ENCODE results near the gene MGST3. TPM values are rescaled to one million over a fixed set of nuclear protein-coding genes. Genes with fewer than 3 reads are reported as not detected.
A peak's percentile ranks its signal among the peaks of the same experiment; 100 is the strongest.
"Not testable (repeated sequence)": the region's sequence is repeated elsewhere in the genome, so short reads cannot be mapped to it uniquely, and the experiment has no call there.

Gene MGST3
- total RNA-seq = 100 to 1,000 TPM; 111 to 178 (median 135) TPM

DNA sequence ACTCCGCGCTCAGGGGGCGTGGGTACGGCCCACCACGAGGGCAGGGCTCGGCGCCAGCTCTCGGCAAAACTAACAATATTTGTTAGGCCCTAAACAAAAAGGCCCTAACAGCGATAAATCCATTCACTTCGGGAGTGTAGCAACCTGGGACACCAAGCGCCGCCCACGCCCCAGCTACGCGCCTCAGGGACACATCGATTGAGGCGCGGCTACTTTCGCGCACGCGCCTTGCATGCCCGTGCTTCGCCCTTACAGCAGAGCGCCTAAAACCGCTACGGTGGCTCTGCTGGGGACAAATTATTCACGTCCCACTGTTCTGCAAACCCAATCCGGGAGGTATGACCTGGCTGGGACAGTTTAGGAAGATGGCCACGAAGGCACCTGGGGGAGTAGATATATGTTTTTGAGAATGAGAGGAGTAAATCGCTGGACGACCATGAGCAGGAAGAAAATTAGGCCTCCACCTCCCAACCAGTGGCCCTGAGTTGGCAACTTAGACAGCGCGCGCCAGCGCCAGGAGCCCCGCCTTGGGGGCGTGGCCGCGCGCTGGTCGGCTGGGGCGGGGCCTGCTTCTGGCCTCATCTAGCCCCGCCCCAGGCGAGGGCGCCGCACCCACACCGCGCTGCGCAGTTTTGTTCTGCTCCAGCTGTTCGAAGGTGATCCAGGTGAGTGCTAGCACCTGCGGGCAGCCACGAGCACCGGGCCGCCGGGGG, at the start of gene MGST3:
Gene MGST3 (plus strand): TSS at position 606 of the 713 bp plus-strand sequence. CDS start 18,614 bp downstream, outside the sequence.
- Histone ChIP-seq H3K9me3 (no peaks in the 10 kb centered on the region), H3K27me3 (no peaks in the 10 kb centered on the region), H3K4me3 (peak within 1 kb of the TSS; percentile 86), H3K4me1 (peaks cover 52% of the 10 kb centered on the region), H3K36me3 (no peaks in the 10 kb centered on the region), H3K27ac (peak within 1 kb of the TSS; percentile 93)
- under 1% methylated on average over 48 of the region's 56 CpGs for WGBS
- DNase-seq (ENCODE audit: low spot score in 2 of 2) = peak; percentile 97
- TF ChIP-seq POLR2A (IDR thresholded peaks at IDR 0.05) = peak in 1 of 2 donors; percentile 58
- no peak for TF ChIP-seq CTCF (IDR thresholded peaks at IDR 0.05)
- peak in 2 of 3 donors; percentile 67 to 79 for TF ChIP-seq POLR2AphosphoS5 (IDR thresholded peaks at IDR 0.05)

GRCh38 chr1:165581926-165582325, 49.1 kb upstream of the MGST3 start:
- Histone ChIP-seq H3K27ac (no peak overlapping the region), H3K9me3 (no peaks in the 10 kb centered on the region), H3K4me1 (no peaks in the 10 kb centered on the region), H3K4me3 (no peak overlapping the region), H3K27me3 (no peaks in the 10 kb centered on the region), H3K36me3 (no peaks in the 10 kb centered on the region)
- DNase-seq (ENCODE audit: low spot score in 2 of 2) = no peak
- no peak for TF ChIP-seq POLR2AphosphoS5 (IDR thresholded peaks at IDR 0.05)
- TF ChIP-seq POLR2A (IDR thresholded peaks at IDR 0.05) = no peak
- TF ChIP-seq CTCF (IDR thresholded peaks at IDR 0.05) = no peak
- no peak for TF ChIP-seq EP300 (IDR thresholded peaks at IDR 0.05)
- over 99% methylated on average over 23 of the region's 25 CpGs for WGBS

GRCh38 chr1:165586398-165586797, 44.6 kb upstream of the MGST3 start:
- Histone ChIP-seq H3K36me3 (no peaks in the 10 kb centered on the region), H3K4me3 (no peak overlapping the region), H3K9me3 (no peaks in the 10 kb centered on the region), H3K27ac (no peak overlapping the region), H3K4me1 (no peaks in the 10 kb centered on the region), H3K27me3 (no peaks in the 10 kb centered on the region)
- WGBS = 79% methylated on average over 3 of the region's 3 CpGs
- TF ChIP-seq EP300 (IDR thresholded peaks at IDR 0.05) = no peak
- no peak for TF ChIP-seq POLR2A (IDR thresholded peaks at IDR 0.05)
- no peak for TF ChIP-seq POLR2AphosphoS5 (IDR thresholded peaks at IDR 0.05)
- no peak for TF ChIP-seq CTCF (IDR thresholded peaks at IDR 0.05)
- DNase-seq (ENCODE audit: low spot score in 2 of 2) = no peak

GRCh38 chr1:165591391-165591790, 39.6 kb upstream of the MGST3 start:
- WGBS = 93% methylated on average over 4 of the region's 4 CpGs

DNA sequence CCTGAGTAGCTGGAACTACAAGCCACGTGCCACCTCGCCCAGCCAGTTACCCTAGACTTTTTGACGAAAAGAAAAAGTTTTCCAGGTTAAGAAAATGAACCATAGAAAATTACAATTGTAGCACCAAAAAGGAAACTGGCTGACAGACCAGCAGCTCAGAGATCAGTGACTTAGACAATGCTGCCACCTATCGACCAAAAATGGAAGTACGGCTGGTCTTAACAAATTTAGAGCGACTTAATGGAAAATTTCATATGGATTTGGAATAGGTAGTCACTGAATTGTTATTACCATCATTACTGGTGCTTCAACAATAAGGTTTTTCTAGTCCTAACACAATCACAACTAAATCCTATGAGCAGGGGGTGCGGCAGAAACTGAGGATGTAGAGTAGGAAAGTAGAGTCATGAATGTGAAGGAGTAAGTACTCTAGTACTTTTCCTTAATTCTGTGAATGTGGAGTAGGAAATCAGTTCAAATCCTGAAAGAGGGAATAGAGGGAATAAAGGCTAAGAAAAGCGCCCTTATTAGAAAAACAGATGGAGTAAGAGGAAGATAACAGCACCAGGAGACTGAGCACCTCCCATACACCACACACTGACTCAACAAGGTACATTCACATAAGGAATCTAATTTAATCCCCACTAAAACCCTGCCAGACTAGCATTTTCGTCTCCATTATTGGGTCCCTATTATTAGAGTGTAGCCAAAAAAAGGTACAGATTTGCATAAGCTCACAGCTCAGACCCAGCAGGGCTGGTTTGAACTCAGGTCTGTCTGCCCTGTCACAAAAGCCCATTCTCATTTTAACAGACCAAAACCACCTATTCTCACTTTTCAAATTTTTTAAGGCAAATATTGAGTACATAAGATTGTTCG, 37.9 kb upstream of the MGST3 start:
- WGBS = 1% methylated on average over 10 of the region's 10 CpGs
- no peaks in the 10 kb centered on the region for H3K9me3 ChIP-seq
- no peak overlapping the region for H3K4me3 ChIP-seq
- no peak overlapping the region for H3K27ac ChIP-seq
- TF ChIP-seq POLR2A (IDR thresholded peaks at IDR 0.05) (no peak), POLR2AphosphoS5 (IDR thresholded peaks at IDR 0.05) (no peak), EP300 (IDR thresholded peaks at IDR 0.05) (no peak), CTCF (IDR thresholded peaks at IDR 0.05) (peak; percentile 86 to 97)
- DNase-seq (ENCODE audit: low spot score in 2 of 2) = peak; percentile 81 to 85
- H3K27me3 ChIP-seq = peaks cover 4% of the 10 kb centered on the region
- H3K36me3 ChIP-seq = no peaks in the 10 kb centered on the region
- H3K4me1 ChIP-seq = peaks cover 11% of the 10 kb centered on the region

More at GRCh38 chr1:165591391-165591790, 39.6 kb upstream of the MGST3 start:
- not testable (repeated sequence) for DNase-seq (ENCODE audit: low spot score in 2 of 2); H3K27ac ChIP-seq; H3K4me1 ChIP-seq; H3K36me3 ChIP-seq; H3K4me3 ChIP-seq; H3K27me3 ChIP-seq; H3K9me3 ChIP-seq

Data from suprapubic skin (tissue), 4 donors.